ENCODE results near the gene STARD5. TPM values are rescaled to one million over a fixed set of nuclear protein-coding genes. Genes with fewer than 3 reads are reported as not detected.

STARD5 gene
- total RNA-seq, 4 donors from 2014 or later = 1.3 to 6.7 (median 4.1) TPM

DNA sequence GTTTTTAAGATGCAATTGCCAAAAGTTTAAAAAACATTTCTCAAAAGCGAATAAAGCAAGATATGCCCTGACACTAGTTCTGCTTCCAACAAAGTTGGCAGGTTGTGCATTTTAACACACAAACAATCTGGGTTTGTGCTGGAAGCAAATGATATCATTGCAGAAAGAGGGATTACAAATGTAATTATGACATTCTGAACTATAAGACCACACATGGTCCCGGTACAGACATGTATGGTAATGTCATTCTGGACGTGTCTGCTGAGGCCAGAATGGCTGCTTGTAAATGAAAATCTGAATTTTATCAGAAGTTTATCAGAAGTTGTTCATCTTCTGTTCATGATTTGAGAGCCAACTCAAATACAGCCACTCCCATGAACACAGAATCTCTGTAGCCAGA is 39.3 kb upstream of the STARD5 start:
- Histone ChIP-seq H3K4me3 (no peak overlapping the region), H3K27ac (no peak overlapping the region), H3K9me3 (peaks cover 0 to 4% (median 0%) of the 10 kb centered on the region in 3 donors), H3K4me1 (no peaks in the 10 kb centered on the region), H3K36me3 (no peaks in the 10 kb centered on the region), H3K27me3 (no peaks in the 10 kb centered on the region)
- TF ChIP-seq POLR2A (IDR thresholded peaks at IDR 0.05) = no peak
- no peak for TF ChIP-seq EP300 (IDR thresholded peaks at IDR 0.05)
- ATAC-seq = no peak
- WGBS, 2 donors (ENCODE audit: low coverage in 1 of 2) = 51 to 57% methylated on average over 3 of the region's 3 CpGs

DNA sequence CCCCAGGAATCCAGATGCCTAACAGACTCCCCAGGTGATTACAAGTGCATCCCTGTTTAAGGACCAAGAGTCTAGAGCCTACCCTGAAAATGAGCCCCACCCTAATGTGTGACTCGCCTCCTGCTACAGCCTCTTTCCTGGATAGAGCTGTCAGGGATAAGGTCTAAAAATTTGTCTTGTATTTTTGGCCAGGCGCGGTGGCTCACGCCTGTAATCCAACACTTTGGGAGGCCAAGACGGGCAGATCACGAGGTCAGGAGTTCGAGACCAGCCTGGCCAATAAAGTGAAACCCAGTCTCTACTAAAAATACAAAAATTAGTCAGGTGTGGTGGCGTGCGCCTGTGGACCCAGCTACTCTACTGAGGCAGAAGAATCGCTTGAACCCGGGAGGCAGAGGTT is 38.8 kb upstream of the STARD5 start:
- 75 to 89% methylated on average over 2 to 6 of the region's 11 CpGs for WGBS, 2 donors (ENCODE audit: low coverage in 1 of 2)
- no peak overlapping the region for H3K4me3 ChIP-seq
- H3K36me3 ChIP-seq = no peaks in the 10 kb centered on the region
- no peaks in the 10 kb centered on the region for H3K4me1 ChIP-seq
- no peaks in the 10 kb centered on the region for H3K27me3 ChIP-seq
- TF ChIP-seq POLR2A (IDR thresholded peaks at IDR 0.05) = no peak
- no peak for TF ChIP-seq POLR2AphosphoS5 (IDR thresholded peaks at IDR 0.05)
- TF ChIP-seq, protein P1, sequence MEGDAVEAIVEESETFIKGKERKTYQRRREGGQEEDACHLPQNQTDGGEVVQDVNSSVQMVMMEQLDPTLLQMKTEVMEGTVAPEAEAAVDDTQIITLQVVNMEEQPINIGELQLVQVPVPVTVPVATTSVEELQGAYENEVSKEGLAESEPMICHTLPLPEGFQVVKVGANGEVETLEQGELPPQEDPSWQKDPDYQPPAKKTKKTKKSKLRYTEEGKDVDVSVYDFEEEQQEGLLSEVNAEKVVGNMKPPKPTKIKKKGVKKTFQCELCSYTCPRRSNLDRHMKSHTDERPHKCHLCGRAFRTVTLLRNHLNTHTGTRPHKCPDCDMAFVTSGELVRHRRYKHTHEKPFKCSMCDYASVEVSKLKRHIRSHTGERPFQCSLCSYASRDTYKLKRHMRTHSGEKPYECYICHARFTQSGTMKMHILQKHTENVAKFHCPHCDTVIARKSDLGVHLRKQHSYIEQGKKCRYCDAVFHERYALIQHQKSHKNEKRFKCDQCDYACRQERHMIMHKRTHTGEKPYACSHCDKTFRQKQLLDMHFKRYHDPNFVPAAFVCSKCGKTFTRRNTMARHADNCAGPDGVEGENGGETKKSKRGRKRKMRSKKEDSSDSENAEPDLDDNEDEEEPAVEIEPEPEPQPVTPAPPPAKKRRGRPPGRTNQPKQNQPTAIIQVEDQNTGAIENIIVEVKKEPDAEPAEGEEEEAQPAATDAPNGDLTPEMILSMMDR (IDR thresholded peaks at IDR 0.05) = no peak
- no peak for TF ChIP-seq EP300 (IDR thresholded peaks at IDR 0.05)
- no peak for ATAC-seq
- no peak overlapping the region for H3K27ac ChIP-seq
- peaks cover 0 to 4% (median 0%) of the 10 kb centered on the region in 3 donors for H3K9me3 ChIP-seq

DNA sequence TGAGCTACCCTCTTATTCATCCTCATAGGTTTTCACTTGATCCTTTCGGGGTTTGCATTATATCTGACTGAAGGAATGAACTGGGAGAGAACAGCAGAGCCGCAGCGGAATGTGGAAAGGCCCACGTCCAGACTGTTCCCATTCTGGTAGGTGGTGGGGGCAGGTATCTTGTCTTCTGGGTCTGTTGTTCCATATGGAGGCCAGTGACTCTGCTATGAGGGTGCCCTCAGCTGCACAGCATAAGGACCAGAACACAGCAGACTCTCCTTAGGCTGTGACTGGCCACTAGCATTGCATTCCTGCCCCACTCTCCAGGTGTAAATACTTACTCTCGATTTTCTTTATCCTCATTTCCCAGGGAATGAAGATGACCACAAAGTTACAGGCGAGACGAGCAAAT is 38.0 kb upstream of the STARD5 start:
- H3K27me3 ChIP-seq = no peaks in the 10 kb centered on the region
- 93% methylated on average over 5 of the region's 7 CpGs; no CpG with 5 or more reads in 1 of the 2 donors for WGBS, 2 donors (ENCODE audit: low coverage in 1 of 2)
- no peaks in the 10 kb centered on the region for H3K36me3 ChIP-seq
- peaks cover 0 to 4% (median 0%) of the 10 kb centered on the region in 3 donors for H3K9me3 ChIP-seq
- no peaks in the 10 kb centered on the region for H3K4me1 ChIP-seq
- TF ChIP-seq POLR2A (IDR thresholded peaks at IDR 0.05) = no peak
- TF ChIP-seq POLR2AphosphoS5 (IDR thresholded peaks at IDR 0.05) = no peak
- TF ChIP-seq, protein P1 (IDR thresholded peaks at IDR 0.05) = no peak
- no peak for TF ChIP-seq EP300 (IDR thresholded peaks at IDR 0.05)
- no peak overlapping the region for H3K27ac ChIP-seq
- no peak overlapping the region for H3K4me3 ChIP-seq
- no peak for ATAC-seq

DNA sequence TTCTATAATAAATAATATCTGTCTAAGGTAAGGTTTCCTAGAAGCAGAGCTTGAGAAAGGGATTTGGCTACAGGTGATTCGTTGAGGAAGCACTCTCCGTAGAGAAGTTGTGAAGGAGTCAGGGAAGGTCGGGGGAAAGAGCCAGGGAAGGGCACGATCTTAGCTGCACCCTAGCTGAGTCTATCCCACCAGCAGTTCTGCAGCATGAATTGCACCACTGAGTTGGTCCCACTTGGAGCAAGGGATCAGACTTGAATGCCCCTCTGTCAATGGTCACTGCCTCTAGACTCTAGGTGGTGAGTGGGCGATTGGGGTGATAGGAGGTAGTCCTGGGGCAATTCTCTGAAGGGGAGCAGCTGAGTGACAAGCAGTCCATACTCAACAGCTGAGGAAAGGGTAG is 36.5 kb upstream of the STARD5 start:
- Histone ChIP-seq H3K36me3 (no peaks in the 10 kb centered on the region), H3K27me3 (no peaks in the 10 kb centered on the region), H3K27ac (no peak overlapping the region), H3K9me3 (peaks cover 0 to 4% (median 0%) of the 10 kb centered on the region in 3 donors), H3K4me3 (no peak overlapping the region), H3K4me1 (no peaks in the 10 kb centered on the region)
- WGBS, 2 donors (ENCODE audit: low coverage in 1 of 2) = 68 to 72% methylated on average over 4 of the region's 5 CpGs
- no peak for TF ChIP-seq POLR2A (IDR thresholded peaks at IDR 0.05)
- no peak for TF ChIP-seq EP300 (IDR thresholded peaks at IDR 0.05)
- TF ChIP-seq, protein P1 (IDR thresholded peaks at IDR 0.05) = no peak
- TF ChIP-seq POLR2AphosphoS5 (IDR thresholded peaks at IDR 0.05) = no peak
- no peak for ATAC-seq

DNA sequence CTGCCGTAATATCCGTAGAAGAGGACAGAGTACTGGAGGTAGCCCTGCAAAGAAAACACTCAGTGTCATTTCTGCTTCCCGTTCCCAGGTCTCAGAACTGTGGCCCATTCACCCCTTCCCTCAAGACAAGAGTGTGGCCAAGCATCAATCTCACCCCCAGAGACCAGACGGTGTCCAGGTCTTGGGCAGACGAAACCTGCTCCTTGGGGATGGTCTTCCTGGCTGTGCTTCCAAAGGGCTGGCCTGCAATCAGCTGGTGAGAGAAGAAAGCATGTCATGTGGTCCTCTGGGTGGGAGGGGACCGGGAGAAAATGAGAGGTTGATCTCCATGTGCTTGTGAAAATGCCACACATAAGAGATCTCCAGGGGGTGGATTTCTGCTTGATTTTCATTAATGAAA is 34.3 kb upstream of the STARD5 start:
- Histone ChIP-seq H3K27me3 (no peaks in the 10 kb centered on the region), H3K36me3 (no peaks in the 10 kb centered on the region), H3K9me3 (peaks cover 0 to 4% (median 0%) of the 10 kb centered on the region in 3 donors), H3K4me3 (no peak overlapping the region), H3K4me1 (no peaks in the 10 kb centered on the region), H3K27ac (no peak overlapping the region)
- no peak for TF ChIP-seq POLR2AphosphoS5 (IDR thresholded peaks at IDR 0.05)
- no peak for TF ChIP-seq POLR2A (IDR thresholded peaks at IDR 0.05)
- TF ChIP-seq, protein P1 (IDR thresholded peaks at IDR 0.05) = no peak
- no peak for TF ChIP-seq EP300 (IDR thresholded peaks at IDR 0.05)
- no peak for ATAC-seq
- 82 to 92% methylated on average over 3 to 4 of the region's 6 CpGs for WGBS, 2 donors (ENCODE audit: low coverage in 1 of 2)
